ENCODE results near the gene STARD3. TPM values are rescaled to one million over a fixed set of nuclear protein-coding genes. Genes with fewer than 3 reads are reported as not detected.

The STARD3 gene
- total RNA-seq, 2 donors from 2014 or later, result 37.2 to 44.3 TPM

DNA sequence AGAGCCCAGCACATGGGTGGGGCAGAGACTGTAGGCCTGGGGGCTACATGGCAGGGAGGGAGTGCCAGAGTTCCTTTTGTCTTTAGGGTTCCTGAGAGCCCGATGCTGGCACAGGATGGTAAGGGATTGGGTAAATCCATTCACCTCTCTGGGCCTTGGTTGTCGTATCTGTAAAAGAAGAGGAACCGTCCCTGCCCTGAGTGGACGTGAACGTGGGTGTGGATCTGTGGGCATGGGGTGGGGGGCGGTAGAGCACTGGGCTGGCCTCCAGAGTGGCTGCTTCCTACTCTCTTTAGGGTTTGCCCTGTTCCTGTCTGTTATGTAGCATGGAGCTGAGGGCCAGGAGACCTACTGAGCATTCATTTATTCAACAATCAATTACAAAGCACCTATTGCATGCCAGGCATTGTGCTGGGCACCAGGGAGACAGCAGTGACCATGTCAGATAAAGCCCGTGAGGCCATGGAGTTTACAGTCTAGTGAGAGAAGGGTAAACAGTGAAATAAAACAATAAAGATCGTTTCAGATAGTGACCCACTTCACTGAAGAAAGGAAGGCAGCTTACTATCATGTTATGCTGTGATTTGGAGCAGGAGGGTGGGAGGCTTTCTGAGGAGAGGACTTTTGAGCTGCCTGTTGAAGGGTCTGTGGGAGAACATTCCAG is 15.1 kb downstream of the STARD3 start:
- DNase-seq (peak in 1 of 2 donors; percentile 36), ATAC-seq (peak; percentile 86)
- intact Hi-C loops (cut with DNase I, micrococcal nuclease), result no loop called here

DNA sequence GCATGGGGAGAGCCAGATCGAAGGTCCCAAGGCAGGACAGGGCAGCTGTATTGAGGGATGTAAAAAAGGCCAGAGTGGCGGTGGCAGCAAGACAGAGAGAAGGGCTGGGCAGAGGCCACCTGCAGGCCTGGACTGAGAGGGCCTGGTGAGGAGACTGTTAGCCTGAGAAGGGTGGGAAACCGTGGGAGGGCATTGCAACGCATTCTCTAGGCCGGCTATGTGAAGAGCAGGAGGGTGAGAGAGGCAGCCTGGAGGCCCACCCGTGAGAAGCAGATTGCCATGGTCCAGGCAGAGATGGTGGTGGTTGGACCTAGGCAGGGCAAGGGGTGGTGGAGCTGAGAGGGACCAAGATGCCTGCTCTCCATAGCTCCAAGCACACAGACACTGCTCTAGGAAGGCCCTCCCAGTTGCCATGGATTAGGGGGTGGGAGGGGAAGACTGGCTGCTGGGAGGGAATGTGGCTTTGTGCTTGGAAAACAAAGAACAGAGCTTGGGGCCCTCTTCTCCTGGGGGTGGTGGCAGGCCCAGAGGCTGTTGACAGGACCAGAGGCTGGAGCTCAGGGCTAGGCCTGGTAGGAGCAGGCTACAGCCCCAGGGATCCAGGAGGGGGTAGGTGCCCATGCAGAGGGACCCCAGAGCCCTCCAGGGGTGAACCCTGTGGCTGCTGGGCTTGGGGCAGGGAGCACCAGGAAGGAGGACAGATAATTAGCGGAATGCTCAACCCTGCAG is 15.8 kb downstream of the STARD3 start:
- ATAC-seq (peak; percentile 46), DNase-seq (peak in 1 of 2 donors; percentile 24)
- intact Hi-C loops (cut with DNase I, micrococcal nuclease), result no loop called here

- ATAC-seq (no peak), DNase-seq (peak in 1 of 2 donors; percentile 16)
- intact Hi-C loops (cut with DNase I, micrococcal nuclease), result no loop called here
Observed at GRCh38 chr17:39653316-39653661, 16.3 kb downstream of the STARD3 start.

DNA sequence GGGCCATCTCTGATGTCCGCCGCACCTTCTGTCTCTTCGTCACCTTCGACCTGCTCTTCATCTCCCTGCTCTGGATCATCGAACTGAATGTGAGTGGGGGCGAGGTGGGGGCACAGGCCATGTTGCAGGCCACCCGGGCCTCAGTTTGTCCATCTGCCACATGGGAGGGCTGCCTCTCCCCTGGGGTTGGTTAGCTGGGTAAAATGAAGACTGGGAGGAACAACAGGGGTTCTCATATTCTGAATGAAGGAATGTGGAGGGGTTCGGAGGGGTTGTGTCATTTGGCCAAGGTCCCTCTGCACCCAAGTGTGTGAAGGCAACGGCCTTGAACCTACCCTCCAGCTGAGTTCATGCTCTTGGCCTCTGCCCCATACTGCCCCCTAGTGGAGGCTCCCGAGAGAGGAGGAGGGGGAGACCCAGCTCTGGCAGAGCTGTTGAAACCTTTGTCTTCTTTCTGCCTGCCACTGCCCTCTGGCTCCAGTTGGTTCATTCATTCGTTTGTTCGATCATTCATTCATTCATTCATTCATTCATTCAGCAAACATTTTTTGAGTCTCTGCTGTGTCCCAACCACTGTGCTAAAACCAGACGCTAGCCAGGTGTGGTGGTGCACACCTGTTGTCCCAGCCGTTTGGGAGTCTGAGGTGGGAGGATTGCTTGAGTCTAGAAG is 16.9 kb downstream of the STARD3 start:
- DNase-seq (peak; percentile 73 to 87), ATAC-seq (peak; percentile 56)
- intact Hi-C loops (cut with DNase I, micrococcal nuclease), result no loop called here

DNA sequence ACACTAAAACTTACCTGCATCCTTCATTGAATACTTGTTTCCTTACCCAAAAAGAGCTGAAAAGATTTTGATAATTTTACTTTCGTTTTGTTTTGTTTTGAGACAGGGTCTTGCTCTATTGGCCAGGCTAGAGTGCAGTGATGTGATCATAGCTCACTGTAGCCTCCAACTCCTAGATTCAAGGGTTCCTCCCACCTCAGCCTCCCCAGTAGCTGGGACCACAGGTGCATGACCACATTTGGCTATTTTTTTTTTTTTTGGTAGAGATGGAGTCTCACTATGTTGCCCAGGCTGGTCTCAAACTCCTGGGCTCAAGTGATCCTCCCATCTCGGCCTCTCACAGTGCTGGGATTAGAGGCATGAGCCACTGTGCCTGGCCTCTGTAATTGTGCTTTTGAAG is 18.2 kb downstream of the STARD3 start:
- DNase-seq (no peak), ATAC-seq (no peak)
- intact Hi-C loops (cut with DNase I, micrococcal nuclease), result no loop called here

- ATAC-seq (no peak), DNase-seq (no peak)
- intact Hi-C loops (cut with DNase I, micrococcal nuclease), result no loop called here
Observed at GRCh38 chr17:39658346-39658745, 21.4 kb downstream of the STARD3 start.

DNA sequence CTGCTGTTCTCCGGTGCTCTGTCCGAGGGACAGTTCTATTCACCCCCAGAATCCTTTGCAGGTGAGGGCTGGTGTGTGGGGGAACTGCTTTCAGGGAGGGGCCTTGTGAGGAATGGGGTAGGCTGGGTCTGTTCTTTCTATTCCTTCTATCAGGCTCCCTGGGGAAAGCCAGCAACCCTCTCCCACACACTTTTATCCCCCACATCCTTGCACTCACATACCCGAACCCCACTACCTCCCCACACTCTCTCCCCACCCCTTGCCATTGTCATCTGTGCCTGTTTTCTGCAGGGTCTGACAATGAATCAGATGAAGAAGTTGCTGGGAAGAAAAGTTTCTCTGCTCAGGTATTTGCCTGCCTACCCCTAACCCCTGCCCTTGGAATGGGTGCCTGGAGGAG is 21.8 kb downstream of the STARD3 start:
- ATAC-seq, result no peak
- intact Hi-C loops (cut with DNase I, micrococcal nuclease), result no loop called here
- no peak for DNase-seq

DNA sequence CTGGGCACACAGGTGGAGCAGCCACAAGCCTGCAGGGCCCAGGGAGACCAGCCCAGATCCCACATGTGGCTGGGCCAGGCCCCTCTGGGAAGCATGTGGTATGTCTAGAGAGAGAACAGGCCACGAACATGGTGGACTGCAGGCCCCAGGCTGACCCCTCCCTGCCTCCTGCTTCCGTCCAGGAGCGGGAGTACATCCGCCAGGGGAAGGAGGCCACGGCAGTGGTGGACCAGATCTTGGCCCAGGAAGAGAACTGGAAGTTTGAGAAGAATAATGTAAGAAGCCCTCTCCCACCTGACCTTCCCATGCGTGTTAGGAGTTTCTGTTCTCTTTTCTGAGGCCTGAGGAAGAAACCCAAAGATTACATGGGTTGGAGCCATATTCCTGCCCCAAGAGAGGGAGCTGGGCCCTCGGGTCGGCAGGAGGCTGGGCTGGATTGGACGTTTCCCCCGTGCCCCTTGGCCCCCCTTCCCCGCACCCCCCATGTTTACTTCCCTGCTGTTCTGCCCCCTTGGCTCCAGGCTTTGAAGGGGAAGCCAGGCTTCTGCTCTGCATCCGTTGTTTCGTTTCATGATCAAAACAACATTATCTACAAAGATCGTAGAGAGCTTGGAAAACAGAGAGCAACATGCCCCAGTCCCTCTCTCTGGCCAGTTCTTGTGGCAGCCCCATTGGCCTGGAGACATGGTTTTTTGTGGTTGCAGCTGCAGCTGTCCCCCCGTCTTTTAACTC is 22.5 kb downstream of the STARD3 start:
- DNase-seq, result no peak
- intact Hi-C loops (cut with DNase I, micrococcal nuclease), result no loop called here
- no peak for ATAC-seq

DNA sequence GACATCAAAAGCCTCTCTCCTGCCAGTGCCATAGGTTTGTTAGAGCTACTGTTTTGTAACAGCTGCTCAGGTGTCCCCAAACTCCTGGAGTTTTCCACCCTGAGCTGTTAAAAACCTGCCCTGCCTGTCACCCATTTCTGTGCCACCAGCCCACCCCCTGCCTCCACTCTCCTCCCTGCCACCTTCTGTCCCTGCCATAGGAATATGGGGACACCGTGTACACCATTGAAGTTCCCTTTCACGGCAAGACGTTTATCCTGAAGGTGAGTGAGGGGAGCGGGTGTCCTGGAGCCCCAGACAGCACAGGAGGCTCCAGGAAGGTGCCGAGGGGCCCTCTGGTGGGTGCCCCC is 23.0 kb downstream of the STARD3 start:
- ATAC-seq, result no peak
- no peak for DNase-seq
- intact Hi-C loops (cut with DNase I, micrococcal nuclease), result no loop called here

- DNase-seq (no peak), ATAC-seq (no peak)
- intact Hi-C loops (cut with DNase I, micrococcal nuclease), result no loop called here
Observed at GRCh38 chr17:39660397-39661385, 23.7 kb downstream of the STARD3 start.

DNA sequence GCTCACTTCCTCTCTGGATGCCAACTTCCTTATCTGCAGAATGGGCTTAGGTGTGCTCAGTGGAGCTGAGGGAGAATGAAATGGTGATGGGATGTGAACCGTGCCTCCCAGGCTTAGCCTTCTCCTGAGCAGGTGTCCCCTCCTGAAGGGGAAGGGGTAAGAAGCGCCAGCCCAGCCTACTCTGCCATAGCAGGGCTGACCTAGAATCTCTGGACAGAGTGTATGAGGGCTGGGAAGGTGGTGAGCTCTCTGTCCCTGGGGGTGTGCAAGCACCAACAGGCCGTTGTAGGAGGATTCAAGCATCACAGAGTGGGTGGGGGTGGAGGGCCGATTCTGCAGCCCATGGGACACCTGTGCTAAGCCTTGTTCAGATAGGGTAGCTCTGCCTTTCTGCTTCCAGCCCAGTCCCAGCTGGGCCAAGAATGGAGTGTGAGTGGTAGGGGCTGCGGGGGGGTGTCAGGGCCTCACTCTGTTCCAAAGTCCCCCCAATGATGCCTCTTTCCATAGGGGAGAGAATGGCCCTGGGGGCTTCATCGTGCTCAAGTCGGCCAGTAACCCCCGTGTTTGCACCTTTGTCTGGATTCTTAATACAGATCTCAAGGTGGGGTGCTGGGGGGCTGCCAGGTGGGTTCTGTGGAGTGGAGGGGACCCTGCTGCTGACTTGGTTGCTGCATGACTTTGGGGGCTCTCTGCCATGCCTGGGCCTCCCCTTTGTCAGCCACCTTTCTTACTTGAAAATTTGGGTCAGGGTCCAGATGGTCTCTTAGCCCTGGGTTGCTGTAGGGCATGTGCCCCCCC is 25.0 kb downstream of the STARD3 start:
- DNase-seq (no peak), ATAC-seq (no peak)
- intact Hi-C loops (cut with DNase I, micrococcal nuclease), result no loop called here

DNA sequence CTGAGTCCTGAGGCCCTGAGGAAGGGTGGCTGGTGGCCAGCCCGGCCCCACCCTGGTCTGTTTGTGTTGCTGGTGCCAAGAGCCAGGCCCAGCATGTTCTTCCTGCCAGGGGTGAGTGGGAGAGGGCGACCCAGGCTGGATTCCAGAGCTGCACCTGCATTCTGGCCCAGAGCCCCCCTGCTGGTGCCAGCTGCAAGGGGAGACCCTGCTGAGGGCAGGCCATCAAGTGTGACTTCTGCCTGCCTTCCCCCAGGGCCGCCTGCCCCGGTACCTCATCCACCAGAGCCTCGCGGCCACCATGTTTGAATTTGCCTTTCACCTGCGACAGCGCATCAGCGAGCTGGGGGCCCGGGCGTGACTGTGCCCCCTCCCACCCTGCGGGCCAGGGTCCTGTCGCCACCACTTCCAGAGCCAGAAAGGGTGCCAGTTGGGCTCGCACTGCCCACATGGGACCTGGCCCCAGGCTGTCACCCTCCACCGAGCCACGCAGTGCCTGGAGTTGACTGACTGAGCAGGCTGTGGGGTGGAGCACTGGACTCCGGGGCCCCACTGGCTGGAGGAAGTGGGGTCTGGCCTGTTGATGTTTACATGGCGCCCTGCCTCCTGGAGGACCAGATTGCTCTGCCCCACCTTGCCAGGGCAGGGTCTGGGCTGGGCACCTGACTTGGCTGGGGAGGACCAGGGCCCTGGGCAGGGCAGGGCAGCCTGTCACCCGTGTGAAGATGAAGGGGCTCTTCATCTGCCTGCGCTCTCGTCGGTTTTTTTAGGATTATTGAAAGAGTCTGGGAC is 25.8 kb downstream of the STARD3 start:
- ATAC-seq, result peak; percentile 71
- intact Hi-C loops (cut with DNase I, micrococcal nuclease), result no loop called here
- DNase-seq, result peak; percentile 74 to 78

- intact Hi-C loops (cut with DNase I, micrococcal nuclease), result no loop called here
Observed at GRCh38 chr17:39663340-39663687, 26.4 kb downstream of the STARD3 start.

DNA sequence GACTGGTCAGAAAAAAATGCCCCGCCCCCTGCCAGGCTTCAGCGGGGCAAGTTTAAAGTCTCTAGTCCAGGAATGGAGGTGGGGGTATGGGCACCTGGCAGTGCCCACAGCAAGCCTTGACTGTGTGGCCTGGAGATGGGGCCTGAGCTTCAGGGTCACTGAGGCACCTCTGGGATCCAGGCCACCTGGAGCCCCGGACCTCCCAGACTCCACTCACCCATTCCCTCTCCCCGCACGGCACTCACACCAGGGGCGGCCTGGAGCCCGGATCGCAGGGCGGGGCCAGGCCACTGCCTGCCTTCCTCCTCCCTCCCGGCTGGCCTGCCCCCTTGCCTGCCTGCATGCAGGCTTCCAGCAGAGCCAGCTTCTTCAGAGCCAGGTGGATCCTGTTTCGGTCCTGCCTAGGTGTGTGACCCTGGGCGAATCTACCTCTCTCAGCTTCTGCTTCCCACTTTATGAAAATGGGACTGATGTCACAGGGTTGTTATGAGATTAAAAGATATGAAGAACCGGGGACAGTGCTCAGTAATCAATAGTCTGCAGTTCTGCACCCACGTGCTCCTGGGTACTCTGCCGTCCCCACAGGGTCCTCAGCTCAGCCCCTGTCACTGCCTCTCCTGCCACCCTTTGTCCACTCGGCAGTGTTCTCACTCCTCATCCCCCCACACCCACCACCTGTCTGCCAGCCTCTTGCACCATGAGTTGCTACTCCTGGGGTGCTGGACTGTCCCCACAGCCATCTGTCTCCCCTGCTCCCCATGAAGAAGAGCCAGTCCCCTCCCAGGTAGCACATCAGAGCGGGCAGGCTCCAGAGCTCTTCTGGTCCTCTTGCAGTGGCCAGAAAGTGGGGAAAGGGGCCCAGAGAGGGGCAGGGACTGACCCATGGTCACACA is 27.0 kb downstream of the STARD3 start:
- DNase-seq, result peak in 1 of 2 donors; percentile 66
- intact Hi-C loops (cut with DNase I, micrococcal nuclease), result no loop called here
- ATAC-seq, result peak; percentile 59

More at GRCh38 chr17:39663340-39663687, 26.4 kb downstream of the STARD3 start:
- ATAC-seq, result peak; percentile 2
- no peak for DNase-seq

DNA sequence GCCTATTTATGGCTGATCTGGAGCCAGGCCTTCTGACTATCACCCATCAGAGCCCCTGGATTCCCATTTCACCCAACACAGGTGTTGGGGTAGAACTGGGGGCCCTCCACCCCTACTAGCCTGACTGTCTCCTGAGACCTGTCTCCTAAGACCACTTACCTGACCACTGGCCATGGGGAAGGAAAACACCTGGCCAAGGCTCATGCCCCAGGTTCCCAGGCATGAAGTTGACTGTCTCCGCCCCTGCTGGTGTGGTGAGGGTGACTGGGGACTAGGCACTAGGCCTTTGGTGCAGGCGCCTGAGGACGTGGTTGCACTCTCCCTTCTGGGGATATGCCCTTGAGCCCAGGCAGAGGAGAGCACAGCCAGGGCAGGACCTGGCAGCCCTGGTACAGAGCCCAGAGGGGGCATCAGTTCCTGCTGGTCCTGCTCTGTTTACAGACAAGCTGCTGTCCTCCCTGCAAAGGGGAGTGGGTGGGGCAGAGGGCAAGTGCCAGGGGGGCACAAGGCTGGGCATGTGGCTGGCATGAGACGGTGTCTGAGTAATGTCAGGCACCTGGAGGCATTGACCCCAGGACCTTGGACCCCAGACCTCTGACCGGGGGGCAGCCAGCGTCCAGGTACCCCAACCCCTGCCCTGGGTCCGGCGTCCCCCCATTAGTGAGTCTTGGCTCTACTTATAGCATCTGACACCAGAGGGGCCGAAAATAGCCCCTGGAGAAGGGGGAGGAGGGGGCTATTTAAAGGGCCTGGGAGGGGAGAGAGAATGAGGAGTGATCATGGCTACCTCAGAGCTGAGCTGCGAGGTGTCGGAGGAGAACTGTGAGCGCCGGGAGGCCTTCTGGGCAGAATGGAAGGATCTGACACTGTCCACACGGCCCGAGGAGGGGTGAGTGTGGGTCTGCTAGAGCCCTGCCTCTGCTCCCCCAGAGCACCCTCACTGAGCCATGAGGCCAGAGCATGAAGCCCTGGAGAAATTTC is 27.9 kb downstream of the STARD3 start, which contains the start of gene TCAP:
Gene TCAP (plus strand): TSS at position 769 of the 981 bp plus-strand sequence. CDS start 11 bp downstream, at position 780.
- DNase-seq, result no peak
- intact Hi-C loops (cut with DNase I, micrococcal nuclease), result no loop called here
- no peak for ATAC-seq

Measured in left colon (tissue), 2 donors.